Thyroid gland (tissue), 4 donors: Measurements from ENCODE around the gene HPCAL1.

Experiments used
- CTCF ChIP-seq, 6 experiments: fragments of 200-600 bp in 3 of 6; fragments of 450-650 bp in 3 of 6; sonication (generic) in 3 of 6; IDR thresholded peaks; one replicate each; pipeline ENCODE4 v1.5.1; 2016 to 2019; ENCODE audit warnings: antibody characterized with exemption in 6 of 6, mild to moderate bottlenecking in 2 of 6, inconsistent platforms in 1 of 6, moderate library complexity in 1 of 6
- POLR2A ChIP-seq, 2 donors: fragments of 450-650 bp; IDR thresholded peaks; one replicate each; pipeline ENCODE4 v1.6.1; 2017; ENCODE audit warnings: antibody characterized with exemption in 2 of 2, mild to moderate bottlenecking in 2 of 2, moderate library complexity in 1 of 2

GRCh38 chr2:10292033-10292432, 10.7 kb upstream of the HPCAL1 start:
- TF ChIP-seq CTCF (IDR thresholded peaks at IDR 0.05) (no peak), POLR2A (IDR thresholded peaks at IDR 0.05) (no peak)
